IMR-90 (cell line): ENCODE measurements around the gene ZSCAN16. TPM values are rescaled to one million over a fixed set of nuclear protein-coding genes. Genes with fewer than 3 reads are reported as not detected.

Experiments
- ATAC-seq: fragments of 200-7000 bp; cut with Tn5 transposase; 2 replicates; pipeline ENCODE4 v1.9.1; 2020; ENCODE audit warnings: low read depth, mild to moderate bottlenecking, moderate library complexity
- Bru-seq: library from RNA; stranded (reverse); fragments of 400-500 nt; gene quantifications from one replicate; lab custom pipeline; 2021; lab: Mats Ljungman, UMichigan
- BruChase-seq, 2 experiments: library from RNA; stranded (reverse); fragments of 400-500 nt; gene quantifications; one replicate each; lab custom pipeline; 2021; lab: Mats Ljungman, UMichigan
- BruUV-seq: library from RNA; stranded (reverse); fragments of 400-500 nt; replicated peaks from 2 replicates; lab custom pipeline; 2021; lab: Mats Ljungman, UMichigan
- CTCF ChIA-PET: fragments of 300-600 bp; formaldehyde crosslinking; extraction: SDS; loops from one replicate; lab custom pipeline; 2021; ENCODE audit warnings: antibody characterized with exemption; lab: Yijun Ruan, JAX
- POLR2A ChIA-PET: fragments of 300-600 bp; sonication (Branson Sonifier 250); formaldehyde crosslinking; loops from one replicate; lab custom pipeline; 2022; ENCODE audit warnings: antibody characterized with exemption; ENCODE audit not compliant: unreplicated experiment; lab: Charles Lee
- DNase-seq: peaks from one replicate; pipeline ENCODE4 v3.0.0; 2013
- H2AFZ ChIP-seq: replicated peaks from 2 replicates; pipeline ENCODE3; 2013; ENCODE audit warnings: low read length, mild to moderate bottlenecking; ENCODE audit not compliant: poor library complexity
- H2AK5ac ChIP-seq: 2 replicates; pipeline ENCODE4 v1.6.1; 2013; ENCODE audit warnings: low read depth, low read length, inconsistent platforms
- H2AK9ac ChIP-seq: replicated peaks from 2 replicates; pipeline ENCODE3; 2013; ENCODE audit warnings: mild to moderate bottlenecking, low read depth, low read length, moderate library complexity; ENCODE audit not compliant: poor library complexity
- H2BK120ac ChIP-seq: 2 replicates; pipeline ENCODE4 v1.6.1; 2013; ENCODE audit warnings: low read depth, low read length, inconsistent platforms
- H2BK15ac ChIP-seq: 3 replicates; pipeline ENCODE4 v1.6.1; 2013; ENCODE audit warnings: low read depth, low read length, inconsistent platforms
- H2BK20ac ChIP-seq: 2 replicates; pipeline ENCODE4 v1.6.1; 2013; ENCODE audit warnings: low read depth, mild to moderate bottlenecking, inconsistent platforms, low read length, moderate library complexity
- H2BK5ac ChIP-seq: 2 replicates; pipeline ENCODE4 v1.6.1; 2013; ENCODE audit warnings: mild to moderate bottlenecking, low read depth, low read length, inconsistent platforms; ENCODE audit not compliant: poor library complexity, severe bottlenecking
- H3K14ac ChIP-seq: replicated peaks from 2 replicates; pipeline ENCODE4 v1.6.1; 2013; ENCODE audit warnings: low read depth, low read length, inconsistent platforms
- H3K18ac ChIP-seq: 2 replicates; pipeline ENCODE4 v1.6.1; 2013; ENCODE audit warnings: low read depth, low read length, control low read depth
- H3K23ac ChIP-seq: 2 replicates; pipeline ENCODE4 v1.6.1; 2013; ENCODE audit warnings: low read depth, low read length, inconsistent platforms
- H3K27ac ChIP-seq: 2 replicates; pipeline ENCODE4 v1.5.1; 2013; ENCODE audit warnings: mild to moderate bottlenecking, control low read depth, low read length; ENCODE audit not compliant: insufficient read depth
- H3K27me3 ChIP-seq: 2 replicates; pipeline ENCODE4 v1.6.1; 2013; ENCODE audit warnings: low read length; ENCODE audit not compliant: control insufficient read depth, insufficient read depth
- H3K36me3 ChIP-seq: 2 replicates; pipeline ENCODE4 v1.6.1; 2013; ENCODE audit warnings: low read length, mixed read lengths; ENCODE audit not compliant: control insufficient read depth, insufficient read depth
- H3K4ac ChIP-seq: 2 replicates; pipeline ENCODE4 v1.6.1; 2013; ENCODE audit warnings: low read depth, low read length, inconsistent platforms
- H3K4me1 ChIP-seq: 2 replicates; pipeline ENCODE4 v1.6.1; 2013; ENCODE audit warnings: low read length, mixed read lengths; ENCODE audit not compliant: control insufficient read depth, insufficient read depth
- H3K4me2 ChIP-seq: 2 replicates; pipeline ENCODE4 v1.6.1; 2013; ENCODE audit warnings: low read depth, mild to moderate bottlenecking, control low read depth, low read length, moderate library complexity
- H3K4me3 ChIP-seq: 2 replicates; pipeline ENCODE4 v1.5.1; 2013; ENCODE audit warnings: low read depth, mild to moderate bottlenecking, control low read depth, low read length, moderate library complexity; ENCODE audit not compliant: insufficient read depth
- H3K56ac ChIP-seq: 2 replicates; pipeline ENCODE4 v1.6.1; 2013; ENCODE audit warnings: low read length, inconsistent platforms; ENCODE audit not compliant: insufficient read depth; ENCODE audit errors: extremely low read depth
- H3K79me1 ChIP-seq, 2 experiments: 2 replicates each; pipeline ENCODE4 v1.6.1; 2013; ENCODE audit warnings: low read length in 2 of 2, inconsistent platforms in 1 of 2, low read depth in 1 of 2
- H3K9ac ChIP-seq: 2 replicates; pipeline ENCODE4 v1.6.1; 2013; ENCODE audit warnings: low read depth, low read length, control low read depth
- H3K9me1 ChIP-seq: 2 replicates; pipeline ENCODE4 v1.6.1; 2013; ENCODE audit warnings: low read length, inconsistent platforms; ENCODE audit not compliant: insufficient read depth
- H3K9me3 ChIP-seq: 2 replicates; pipeline ENCODE4 v1.6.1; 2013; ENCODE audit warnings: low read length; ENCODE audit not compliant: control insufficient read depth, insufficient read depth
- H4K20me1 ChIP-seq: 2 replicates; pipeline ENCODE4 v1.6.1; 2013; ENCODE audit warnings: low read length, inconsistent platforms; ENCODE audit not compliant: insufficient read depth
- H4K5ac ChIP-seq: 2 replicates; pipeline ENCODE4 v1.6.1; 2013; ENCODE audit warnings: mild to moderate bottlenecking, low read depth, low read length, control low read depth
- H4K8ac ChIP-seq, 2 experiments: 2 replicates each; pipeline ENCODE4 v1.6.1; 2013; ENCODE audit warnings: low read depth in 2 of 2, low read length in 2 of 2, control low read depth in 1 of 2, inconsistent platforms in 1 of 2
- H4K91ac ChIP-seq: 2 replicates; pipeline ENCODE4 v1.6.1; 2013; ENCODE audit warnings: low read depth, low read length, inconsistent platforms; ENCODE audit not compliant: insufficient read depth
- CHD1 ChIP-seq: IDR thresholded peaks from 2 replicates; pipeline ENCODE4 v1.6.1; 2012; ENCODE audit warnings: low read depth, low read length, improper control_type of control experiment
- CTCF ChIP-seq: conservative IDR thresholded peaks from 2 replicates; pipeline ENCODE4 v1.5.1; 2012; ENCODE audit warnings: mild to moderate bottlenecking, low read depth, low read length, improper control_type of control experiment
- FOS ChIP-seq: fragments of 150-350 bp; IDR thresholded peaks from 2 replicates; pipeline ENCODE4 v1.6.1; 2016; ENCODE audit warnings: low read depth, low read length
- MAFK ChIP-seq: IDR thresholded peaks from 2 replicates; pipeline ENCODE4 v1.6.1; 2012; ENCODE audit warnings: low read depth, low read length, improper control_type of control experiment
- POLR2A ChIP-seq: IDR thresholded peaks from 2 replicates; pipeline ENCODE4 v1.6.1; 2012; ENCODE audit warnings: mild to moderate bottlenecking, low read depth, low read length
- RFX5 ChIP-seq: IDR thresholded peaks from 2 replicates; pipeline ENCODE4 v1.8.0; 2012; ENCODE audit warnings: low read depth, mild to moderate bottlenecking, low read length, moderate library complexity
- SMC3 ChIP-seq: fragments of 150-350 bp; IDR thresholded peaks from 2 replicates; pipeline ENCODE4 v1.6.1; 2016; ENCODE audit warnings: low read depth, mild to moderate bottlenecking, antibody characterized with exemption, low read length, moderate library complexity
- WGBS, 2 experiments: methylation state at CpG; one replicate each; pipeline versions ENCODE4 v1.1.5 to v1.1.7; 2013; ENCODE audit warnings: missing lambda C conversion rate in 2 of 2; ENCODE audit not compliant: insufficient read length in 1 of 2; ENCODE audit errors: extremely low coverage in 2 of 2; 5-methylcytosine and 5-hydroxymethylcytosine counted together
- dilution Hi-C: fragments of 300-500 bp; cut with HindIII; formaldehyde crosslinking; loops from one replicate; pipeline ENCODE4 v1.14.3; 2018; ENCODE audit warnings: low sequenced_read_pairs; ENCODE audit not compliant: unreplicated experiment
- in situ Hi-C: fragments of 300-500 bp; cut with MboI; formaldehyde crosslinking; loops from 3 replicates; pipeline ENCODE4 v1.14.3; 2019; ENCODE audit warnings: low sequenced_read_pairs, inconsistent platforms, mixed read lengths
- intact Hi-C: fragments of 100-400 bp; cut with micrococcal nuclease; formaldehyde crosslinking; loops from 2 replicates; pipeline ENCODE4 v1.10.0; 2022
- long read RNA-seq: library from polyadenylated mRNA; unstranded; transcript quantifications from one replicate; pipeline ENCODE4 v2.0.0, GENCODE V29; 2021; ENCODE audit not compliant: unreplicated experiment
- polyA plus RNA-seq, 3 experiments: library from polyadenylated mRNA; depleted of rRNA; stranded (reverse); fragments of >200 nt; gene quantifications; 2 replicates each; pipeline ENCODE4 v1.2.3, GENCODE V29; 2012; ENCODE audit warnings: low replicate concordance in 1 of 3
- total RNA-seq: library from RNA; depleted of rRNA; stranded (reverse); fragments of >200 nt; gene quantifications from 2 replicates; pipeline ENCODE4 v1.2.3, GENCODE V29; 2012; rRNA removed

The ZSCAN16 gene
- total RNA-seq: 2.5 and 3.0 TPM in 2 replicates
- polyA plus RNA-seq (2012; rRNA removed): 1.7 and 1.8 TPM in 2 replicates
- 0.43 and 0.80 TPM in 2 replicates for polyA plus RNA-seq (2012; cell fraction: cytosol; rRNA removed)
- polyA plus RNA-seq (2012; cell fraction: nucleus; rRNA removed; ENCODE audit: low replicate concordance): 0.99 and 2.2 TPM in 2 replicates
- Bru-seq, nascent RNA: percentile 45 among the genes with signal in this experiment
- percentile 32 among the genes with signal in this experiment for BruChase-seq, experiment 1, labeled RNA remaining after a 6-hour chase
- BruChase-seq, experiment 2, labeled RNA remaining after a 2-hour chase: percentile 39 among the genes with signal in this experiment
- long read RNA-seq: 0 reads

- H3K56ac ChIP-seq: no peak within 1 kb of the TSS
- CTCF ChIA-PET: interaction anchor here (0.6 kb wide), 1 partner anchor 59 kb away, joined by 6 read pairs; no protein-coding TSS in a partner anchor
- intact Hi-C loops: loop anchor here (1.0 to 2.0 kb wide), 2 partner anchors 16 to 259 kb away; partner anchors contain the start of gene ZKSCAN8
Measured at GRCh38 chr6:28124350-28124970, at the start of gene ZSCAN16. Gene ZSCAN16 (plus strand): TSS chr6:28124609. CDS start chr6:28125444, 835 bp downstream.

More at GRCh38 chr6:28124350-28124970, at the start of gene ZSCAN16:
- no peak within 1 kb of the TSS for H2BK15ac ChIP-seq
- peaks cover 21% of the 10 kb centered on the region for H3K36me3 ChIP-seq
- 0 out of 2 replicates have a peak within 1 kb of the TSS, but pooled peaks have one; percentile 23 for H3K23ac ChIP-seq
- H3K4me1 ChIP-seq: peaks cover 2% of the 10 kb centered on the region; the same call in 1 of the 2 replicates
- H2BK5ac ChIP-seq: no peak within 1 kb of the TSS
- TF ChIP-seq CTCF (no peak), MAFK (no peak), CHD1 (no peak), RFX5 (no peak), SMC3 (peak; percentile 17; the same call in 1 of the 2 replicates), POLR2A (no peak), FOS (no peak)
- H2BK20ac ChIP-seq: no peak within 1 kb of the TSS
- H3K79me1 ChIP-seq: peaks cover 27 to 40% of the 10 kb centered on the region in 2 experiments
- peak within 1 kb of the TSS; percentile 85 for H4K5ac ChIP-seq
- H3K9ac ChIP-seq: peak within 1 kb of the TSS; percentile 78
- peak within 1 kb of the TSS; percentile 88 for H3K4me3 ChIP-seq
- no peaks in the 10 kb centered on the region for H3K9me3 ChIP-seq
- WGBS, 2 experiments: 3% methylated on average over 8 of the region's 28 CpGs; no CpG with 5 or more reads in 1 of the 2 experiments
- peak within 1 kb of the TSS; percentile 73 for H2AK9ac ChIP-seq
- H2BK120ac ChIP-seq: no peak within 1 kb of the TSS
- peak within 1 kb of the TSS; percentile 88 for H3K4me2 ChIP-seq
- H2AFZ ChIP-seq: peak within 1 kb of the TSS; percentile 96
- H4K20me1 ChIP-seq: no peaks in the 10 kb centered on the region
- H4K91ac ChIP-seq: peak within 1 kb of the TSS; percentile 27; the same call in 1 of the 2 replicates
- peak within 1 kb of the TSS; percentile 86 to 91 for H4K8ac ChIP-seq
- no peak within 1 kb of the TSS for H3K18ac ChIP-seq
- DNase-seq (peak; percentile 79), ATAC-seq (peak; percentile 100)
- H2AK5ac ChIP-seq: no peak within 1 kb of the TSS
- no peaks in the 10 kb centered on the region; the same call in 1 of the 2 replicates for H3K9me1 ChIP-seq
- peak within 1 kb of the TSS; percentile 47; the same call in 1 of the 2 replicates for H3K27ac ChIP-seq
- H3K27me3 ChIP-seq: no peaks in the 10 kb centered on the region
- no TSS peak for BruUV-seq
- in situ Hi-C loops: no loop called here
- dilution Hi-C loops: no loop called here
- peak within 1 kb of the TSS; percentile 69; the same call in 1 of the 2 replicates for H3K4ac ChIP-seq
- H3K14ac ChIP-seq: 0 out of 2 replicates have a peak within 1 kb of the TSS, but pooled peaks have one; percentile 72
- POLR2A ChIA-PET: no interaction called here
